Embryonic facial prominence (tissue), 1 donor: ENCODE data around the gene CAMSAP3.
A peak's percentile ranks its signal among the peaks of the same experiment; 100 is the strongest.

ENCODE experiments used
- DNase-seq: peaks from one replicate; pipeline ENCODE4 v3.0.0-alpha.2; 2016; ENCODE audit errors: extremely low spot score

The CAMSAP3 gene, protein sequence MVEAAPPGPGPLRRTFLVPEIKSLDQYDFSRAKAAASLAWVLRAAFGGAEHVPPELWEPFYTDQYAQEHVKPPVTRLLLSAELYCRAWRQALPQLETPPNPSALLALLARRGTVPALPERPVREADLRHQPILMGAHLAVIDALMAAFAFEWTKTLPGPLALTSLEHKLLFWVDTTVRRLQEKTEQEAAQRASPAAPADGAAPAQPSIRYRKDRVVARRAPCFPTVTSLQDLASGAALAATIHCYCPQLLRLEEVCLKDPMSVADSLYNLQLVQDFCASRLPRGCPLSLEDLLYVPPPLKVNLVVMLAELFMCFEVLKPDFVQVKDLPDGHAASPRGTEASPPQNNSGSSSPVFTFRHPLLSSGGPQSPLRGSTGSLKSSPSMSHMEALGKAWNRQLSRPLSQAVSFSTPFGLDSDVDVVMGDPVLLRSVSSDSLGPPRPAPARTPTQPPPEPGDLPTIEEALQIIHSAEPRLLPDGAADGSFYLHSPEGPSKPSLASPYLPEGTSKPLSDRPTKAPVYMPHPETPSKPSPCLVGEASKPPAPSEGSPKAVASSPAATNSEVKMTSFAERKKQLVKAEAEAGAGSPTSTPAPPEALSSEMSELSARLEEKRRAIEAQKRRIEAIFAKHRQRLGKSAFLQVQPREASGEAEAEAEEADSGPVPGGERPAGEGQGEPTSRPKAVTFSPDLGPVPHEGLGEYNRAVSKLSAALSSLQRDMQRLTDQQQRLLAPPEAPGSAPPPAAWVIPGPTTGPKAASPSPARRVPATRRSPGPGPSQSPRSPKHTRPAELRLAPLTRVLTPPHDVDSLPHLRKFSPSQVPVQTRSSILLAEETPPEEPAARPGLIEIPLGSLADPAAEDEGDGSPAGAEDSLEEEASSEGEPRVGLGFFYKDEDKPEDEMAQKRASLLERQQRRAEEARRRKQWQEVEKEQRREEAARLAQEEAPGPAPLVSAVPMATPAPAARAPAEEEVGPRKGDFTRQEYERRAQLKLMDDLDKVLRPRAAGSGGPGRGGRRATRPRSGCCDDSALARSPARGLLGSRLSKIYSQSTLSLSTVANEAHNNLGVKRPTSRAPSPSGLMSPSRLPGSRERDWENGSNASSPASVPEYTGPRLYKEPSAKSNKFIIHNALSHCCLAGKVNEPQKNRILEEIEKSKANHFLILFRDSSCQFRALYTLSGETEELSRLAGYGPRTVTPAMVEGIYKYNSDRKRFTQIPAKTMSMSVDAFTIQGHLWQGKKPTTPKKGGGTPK

DNA sequence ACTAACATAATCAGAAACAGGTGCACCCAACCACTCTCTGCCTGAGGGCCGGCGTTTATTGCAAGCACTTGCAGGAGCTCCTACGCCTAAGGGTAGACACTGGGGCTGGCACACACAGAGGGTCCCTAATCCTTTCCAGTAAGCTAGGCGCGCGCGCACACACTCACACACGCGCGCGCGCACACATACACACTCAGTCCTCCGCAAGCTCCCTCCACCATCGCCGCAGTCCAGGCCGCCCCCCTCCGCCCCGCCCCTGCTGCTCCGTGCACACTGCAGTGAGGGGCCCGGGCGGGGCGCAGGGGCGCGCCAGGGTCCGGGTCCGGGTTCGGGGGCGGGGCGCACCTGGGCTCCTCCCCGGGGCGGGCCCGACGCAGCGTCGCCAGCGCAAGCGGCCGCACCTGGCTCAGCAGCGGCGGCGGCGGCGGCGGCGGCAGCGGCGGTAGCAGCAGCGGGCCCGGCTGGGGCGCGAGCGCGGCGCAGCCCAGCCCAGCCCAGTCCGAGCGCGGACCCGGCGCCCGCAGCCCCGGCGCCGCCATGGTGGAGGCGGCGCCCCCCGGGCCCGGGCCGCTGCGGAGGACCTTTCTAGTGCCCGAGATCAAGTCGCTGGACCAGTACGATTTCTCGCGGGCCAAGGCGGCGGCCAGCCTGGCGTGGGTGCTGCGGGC is at the start of gene CAMSAP3:
TSS of gene CAMSAP3 (plus strand) at position 398 of the 668 bp plus-strand sequence. CDS start at position 538, 140 bp downstream.
- DNase-seq, result peak; percentile 30

DNA sequence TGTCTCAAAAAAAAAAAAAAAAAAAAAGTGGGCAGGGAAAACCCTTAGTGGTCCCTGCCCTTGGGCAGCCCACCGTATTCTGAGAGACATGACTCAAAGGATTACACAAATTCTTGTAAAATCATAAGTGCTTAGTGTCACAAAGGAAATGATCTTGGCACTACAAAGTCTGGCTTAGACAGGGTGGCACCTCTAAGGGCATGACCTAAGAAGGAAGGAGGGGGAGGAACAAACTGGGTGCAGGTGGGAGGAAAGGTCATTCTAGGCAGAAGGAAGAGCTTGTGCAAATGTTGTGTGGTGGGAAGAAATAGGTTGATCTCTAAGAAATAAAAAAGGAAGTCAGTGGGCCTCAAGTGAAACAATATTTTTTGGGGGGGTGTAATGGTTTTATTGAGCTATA is 49.8 kb upstream of the CAMSAP3 start:
- DNase-seq, result no peak

DNA sequence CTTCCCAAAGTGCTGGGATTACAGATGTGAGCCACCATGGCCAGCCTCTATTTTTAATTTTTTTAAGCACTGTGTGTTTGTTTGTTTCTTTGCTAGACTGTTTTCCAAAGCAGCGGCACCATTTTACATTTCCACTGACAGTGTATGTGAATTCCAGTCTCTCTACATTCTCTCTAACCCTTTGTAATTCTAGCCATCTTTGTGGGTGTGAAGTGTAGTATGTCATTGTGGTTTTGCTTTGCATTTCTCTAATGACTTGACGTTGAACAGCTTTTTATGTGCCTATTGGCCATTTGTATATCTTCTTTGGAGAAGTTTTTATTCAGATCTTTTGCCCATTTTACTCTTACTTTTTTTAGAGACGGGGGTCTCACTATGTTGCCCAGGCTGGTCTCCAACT is 48.5 kb upstream of the CAMSAP3 start:
- DNase-seq, result no peak

DNA sequence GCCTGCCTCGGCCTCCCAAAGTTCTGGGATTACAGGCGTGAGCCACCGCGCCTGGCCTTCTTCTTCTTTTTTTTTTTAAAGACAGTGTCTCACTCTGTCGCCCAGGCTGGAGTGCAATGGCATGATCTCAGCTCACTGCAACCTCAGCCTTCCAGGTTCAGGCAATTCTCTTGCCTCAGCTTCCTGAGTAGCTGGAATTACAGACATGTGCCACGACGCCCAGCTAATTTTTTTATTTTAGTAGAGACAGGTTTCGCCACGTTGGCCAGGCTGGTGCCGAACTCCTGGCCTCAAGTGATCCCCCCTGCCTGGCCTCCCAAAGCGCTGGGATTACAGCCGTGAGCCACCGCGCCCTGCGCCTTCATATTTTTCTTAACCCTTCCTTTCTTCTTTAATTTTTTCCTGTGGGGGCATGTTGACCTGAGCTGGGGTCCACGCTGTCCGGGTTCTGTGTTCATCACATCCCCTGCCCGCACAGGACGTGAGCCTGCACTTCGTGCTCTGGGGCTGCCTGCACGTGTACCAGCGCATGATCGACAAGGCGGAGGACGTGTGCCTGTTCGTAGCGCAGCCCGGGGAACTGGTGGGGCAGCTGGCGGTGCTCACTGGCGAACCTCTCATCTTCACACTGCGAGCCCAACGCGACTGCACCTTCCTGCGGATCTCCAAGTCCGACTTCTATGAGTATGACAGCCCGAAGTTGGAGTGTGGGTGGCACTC is 46.1 kb upstream of the CAMSAP3 start:
- DNase-seq, result no peak

DNA sequence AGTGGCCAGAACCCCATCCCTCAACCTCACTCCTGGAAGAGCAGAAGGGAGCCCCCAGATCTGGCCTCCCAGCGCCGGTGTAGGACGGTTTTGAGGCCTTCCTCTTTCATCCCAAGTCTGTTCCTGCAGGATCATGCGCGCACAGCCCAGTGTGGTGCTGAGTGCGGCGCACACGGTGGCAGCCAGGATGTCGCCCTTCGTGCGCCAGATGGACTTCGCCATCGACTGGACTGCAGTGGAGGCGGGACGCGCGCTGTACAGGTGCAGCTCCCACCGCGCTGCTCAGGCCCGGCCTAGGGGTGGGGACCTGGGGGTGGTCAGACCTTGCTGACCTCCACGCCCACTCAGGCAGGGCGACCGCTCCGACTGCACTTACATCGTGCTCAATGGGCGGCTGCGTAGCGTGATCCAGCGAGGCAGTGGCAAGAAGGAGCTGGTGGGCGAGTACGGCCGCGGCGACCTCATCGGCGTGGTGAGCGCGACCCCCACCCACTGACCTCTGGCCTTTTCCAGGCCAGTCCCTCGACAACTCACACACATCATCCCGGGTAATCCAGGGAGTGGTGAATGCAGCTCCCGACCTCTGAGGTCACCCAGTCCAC is 45.4 kb upstream of the CAMSAP3 start:
- no peak for DNase-seq

DNA sequence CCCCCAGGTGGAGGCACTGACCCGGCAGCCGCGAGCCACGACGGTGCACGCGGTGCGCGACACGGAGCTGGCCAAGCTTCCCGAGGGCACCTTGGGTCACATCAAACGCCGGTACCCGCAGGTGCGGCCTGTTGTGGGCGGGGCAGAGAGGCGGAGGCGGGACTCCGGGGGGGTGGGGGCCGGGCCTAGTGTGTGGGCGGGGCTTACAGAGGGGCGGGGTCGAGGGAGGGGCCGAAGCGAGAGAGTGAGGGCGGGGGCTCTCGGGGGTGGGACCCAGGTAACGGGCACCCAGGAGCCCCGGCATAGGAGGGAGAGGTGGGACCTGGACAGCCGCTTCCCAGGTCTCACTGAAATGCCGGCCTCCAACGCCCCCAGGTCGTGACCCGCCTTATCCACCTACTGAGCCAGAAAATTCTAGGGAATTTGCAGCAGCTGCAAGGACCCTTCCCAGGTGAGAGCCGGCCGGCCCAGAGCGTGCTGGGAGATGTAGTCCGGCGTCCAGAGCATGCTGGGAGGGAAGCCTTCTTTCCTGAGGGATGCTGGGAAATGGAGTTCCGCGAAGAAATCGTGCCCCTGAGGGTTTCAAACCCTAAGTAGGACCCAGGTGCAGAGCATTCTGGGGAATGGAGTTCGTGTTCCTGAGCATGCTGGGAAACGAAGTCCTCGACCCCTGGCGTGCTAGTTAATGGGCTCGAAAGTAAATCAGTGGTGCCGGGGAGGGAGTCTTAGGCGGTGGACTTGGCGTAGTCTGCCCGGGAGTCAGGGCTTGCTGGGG is 44.5 kb upstream of the CAMSAP3 start:
- peak; percentile 89 for DNase-seq

DNA sequence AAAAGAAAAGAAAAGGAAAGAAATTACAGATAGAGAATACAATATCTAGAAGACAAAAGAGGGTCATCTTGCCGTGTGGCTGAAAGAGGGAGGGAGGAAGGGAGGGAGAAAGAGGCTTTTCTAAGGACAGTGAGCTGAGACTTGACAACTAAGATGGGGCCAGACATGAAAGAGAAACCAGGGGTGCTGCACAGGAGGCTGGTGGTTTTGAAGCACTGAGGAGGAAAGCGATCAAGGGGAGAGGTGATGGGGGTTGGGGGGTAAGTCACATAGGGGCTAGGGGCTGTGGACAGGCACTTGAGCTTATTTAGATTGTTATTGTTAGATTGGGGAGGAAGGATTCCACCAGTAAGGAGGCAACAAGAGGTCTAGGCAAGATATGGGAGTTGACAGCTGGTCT is 42.9 kb upstream of the CAMSAP3 start:
- DNase-seq, result no peak

DNA sequence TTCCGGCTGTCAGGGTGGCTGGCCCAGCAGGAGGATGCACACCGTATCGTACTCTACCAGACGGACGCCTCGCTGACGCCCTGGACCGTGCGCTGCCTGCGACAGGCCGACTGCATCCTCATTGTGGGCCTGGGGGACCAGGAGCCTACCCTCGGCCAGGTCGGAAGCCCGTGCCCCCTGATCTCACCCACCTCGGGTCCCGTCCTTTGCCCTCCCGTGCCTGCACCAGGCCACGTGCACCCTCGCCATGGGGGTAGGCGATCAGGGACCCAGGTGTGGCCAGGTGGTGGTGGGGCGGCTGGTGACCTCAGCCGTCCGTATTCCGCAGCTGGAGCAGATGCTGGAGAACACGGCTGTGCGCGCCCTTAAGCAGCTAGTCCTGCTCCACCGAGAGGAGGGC is 41.1 kb upstream of the CAMSAP3 start:
- no peak for DNase-seq

DNA sequence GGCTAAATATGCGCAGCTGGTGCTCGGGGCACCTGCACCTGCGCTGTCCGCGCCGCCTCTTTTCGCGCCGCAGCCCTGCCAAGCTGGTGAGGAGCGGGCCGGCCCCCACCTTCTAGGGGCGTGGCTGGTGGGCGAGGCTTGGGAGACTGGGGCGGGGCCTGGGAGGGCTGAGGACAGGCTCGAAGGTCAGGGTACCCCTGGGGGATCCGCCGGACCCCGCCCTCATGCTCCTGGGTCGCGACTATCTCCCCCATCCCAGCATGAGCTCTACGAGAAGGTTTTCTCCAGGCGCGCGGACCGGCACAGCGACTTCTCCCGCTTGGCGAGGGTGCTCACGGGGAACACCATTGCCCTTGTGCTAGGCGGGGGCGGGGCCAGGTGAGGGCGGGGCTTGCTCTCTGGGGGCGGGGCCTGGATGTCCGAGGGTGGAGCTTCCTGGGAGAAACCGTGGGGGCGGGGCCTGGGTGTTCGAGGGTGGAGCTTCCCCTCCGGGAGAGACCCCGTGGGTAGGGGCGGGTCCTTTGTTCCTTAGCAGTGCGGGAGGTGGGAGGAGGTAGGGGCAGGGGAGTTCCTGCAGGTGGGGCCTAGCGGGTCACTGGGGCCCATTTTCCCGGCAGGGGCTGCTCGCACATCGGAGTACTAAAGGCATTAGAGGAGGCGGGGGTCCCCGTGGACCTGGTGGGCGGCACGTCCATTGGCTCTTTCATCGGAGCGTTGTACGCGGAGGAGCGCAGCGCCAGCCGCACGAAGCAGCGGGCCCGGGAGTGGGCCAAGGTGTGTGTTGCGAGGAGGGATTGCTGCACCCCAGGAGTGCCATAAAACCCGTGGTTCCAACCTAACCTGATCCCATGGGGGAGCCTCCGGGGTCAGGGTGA is 40.4 kb upstream of the CAMSAP3 start:
- DNase-seq, result no peak

DNA sequence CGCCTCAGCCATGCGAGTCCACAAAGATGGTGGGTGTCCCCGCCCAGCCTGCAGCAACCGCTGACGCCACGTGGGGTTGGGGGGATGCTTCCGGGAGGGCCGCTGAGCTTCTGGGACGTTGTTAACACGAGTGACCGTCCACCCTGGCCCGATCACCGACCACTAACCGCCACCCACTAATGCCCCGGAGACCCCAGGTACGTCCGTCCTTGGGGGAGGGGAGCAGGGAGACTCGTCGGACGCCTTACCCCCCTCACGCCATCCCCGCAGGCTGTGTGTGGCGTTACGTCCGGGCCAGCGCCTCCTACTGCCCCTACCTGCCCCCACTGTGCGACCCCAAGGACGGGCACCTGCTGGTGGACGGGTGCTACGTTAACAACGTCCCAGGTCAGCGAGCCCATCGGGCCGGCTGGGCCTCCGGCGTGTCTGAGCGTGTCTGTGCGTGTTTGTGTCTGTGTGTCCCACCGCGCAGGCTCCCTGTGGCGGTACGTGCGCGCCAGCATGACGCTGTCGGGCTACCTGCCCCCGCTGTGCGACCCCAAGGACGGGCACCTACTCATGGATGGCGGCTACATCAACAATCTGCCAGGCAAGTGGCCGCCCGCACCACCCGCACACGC is 38.9 kb upstream of the CAMSAP3 start:
- DNase-seq, result no peak

DNA sequence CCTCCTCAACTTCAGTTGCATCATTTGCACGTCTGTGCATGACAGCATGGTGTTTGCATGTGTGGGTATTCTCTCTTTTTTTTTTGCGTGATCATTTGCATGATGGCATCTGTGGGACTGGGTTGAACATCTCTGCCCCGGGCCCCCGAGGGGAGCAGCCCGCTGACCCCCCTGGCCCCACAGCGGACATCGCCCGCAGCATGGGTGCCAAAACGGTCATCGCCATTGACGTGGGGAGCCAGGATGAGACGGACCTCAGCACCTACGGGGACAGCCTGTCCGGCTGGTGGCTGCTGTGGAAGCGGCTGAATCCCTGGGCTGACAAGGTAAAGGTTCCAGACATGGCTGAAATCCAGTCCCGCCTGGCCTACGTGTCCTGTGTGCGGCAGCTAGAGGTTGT is 37.0 kb upstream of the CAMSAP3 start:
- no peak for DNase-seq

DNA sequence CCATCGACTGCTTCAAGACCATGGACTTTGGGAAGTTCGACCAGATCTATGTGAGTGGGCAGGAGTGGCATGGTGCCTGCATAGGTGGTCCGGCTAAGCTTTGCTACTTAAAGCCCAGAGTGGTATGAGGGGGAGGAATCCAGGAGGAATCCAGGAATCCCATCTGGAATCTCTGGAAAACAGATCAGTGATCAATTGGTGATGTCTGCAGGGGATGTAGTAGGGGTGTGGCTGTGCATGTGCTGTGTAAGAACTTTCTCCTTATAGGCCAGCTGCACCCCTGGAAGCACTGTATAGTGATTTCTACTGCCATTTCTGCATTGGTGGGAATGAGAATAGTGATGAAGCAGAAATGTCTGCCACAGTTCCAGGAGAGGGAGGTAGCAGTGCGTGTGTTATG is 36.6 kb upstream of the CAMSAP3 start:
- no peak for DNase-seq

DNA sequence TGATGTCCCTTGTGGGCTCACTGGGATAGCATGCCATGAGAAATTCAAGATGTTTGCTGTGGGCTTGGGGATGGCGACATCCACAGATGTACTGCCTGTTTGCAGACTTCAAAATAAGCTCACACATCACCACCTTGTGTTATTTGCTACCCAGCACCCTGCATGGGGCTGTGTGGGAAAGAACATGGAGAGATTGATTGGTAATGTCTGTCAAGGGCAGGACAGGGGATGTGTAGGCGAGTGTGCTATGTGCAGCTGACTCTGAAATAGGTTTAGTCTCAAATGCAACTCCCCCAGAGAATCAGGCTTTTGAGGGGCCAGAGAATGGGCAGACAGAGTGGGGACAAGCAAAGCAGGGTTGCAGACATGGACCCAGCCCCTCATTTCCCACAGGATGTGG is 35.4 kb upstream of the CAMSAP3 start:
- no peak for DNase-seq

DNA sequence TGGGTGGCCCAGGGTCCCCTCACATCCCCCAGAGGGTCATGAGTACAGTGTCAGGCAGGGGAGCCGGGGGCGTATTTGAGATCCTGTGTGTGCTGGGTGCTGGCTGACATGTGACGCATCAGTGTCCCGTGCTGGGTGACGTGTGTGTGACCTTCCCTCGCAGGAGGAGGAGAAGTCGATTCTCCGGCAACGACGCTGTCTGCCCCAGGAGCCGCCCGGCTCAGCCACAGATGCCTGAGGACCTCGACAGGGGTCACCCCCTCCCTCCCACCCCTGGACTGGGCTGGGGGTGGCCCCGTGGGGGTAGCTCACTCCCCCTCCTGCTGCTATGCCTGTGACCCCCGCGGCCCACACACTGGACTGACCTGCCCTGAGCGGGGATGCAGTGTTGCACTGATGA is 34.3 kb upstream of the CAMSAP3 start:
- DNase-seq, result no peak

DNA sequence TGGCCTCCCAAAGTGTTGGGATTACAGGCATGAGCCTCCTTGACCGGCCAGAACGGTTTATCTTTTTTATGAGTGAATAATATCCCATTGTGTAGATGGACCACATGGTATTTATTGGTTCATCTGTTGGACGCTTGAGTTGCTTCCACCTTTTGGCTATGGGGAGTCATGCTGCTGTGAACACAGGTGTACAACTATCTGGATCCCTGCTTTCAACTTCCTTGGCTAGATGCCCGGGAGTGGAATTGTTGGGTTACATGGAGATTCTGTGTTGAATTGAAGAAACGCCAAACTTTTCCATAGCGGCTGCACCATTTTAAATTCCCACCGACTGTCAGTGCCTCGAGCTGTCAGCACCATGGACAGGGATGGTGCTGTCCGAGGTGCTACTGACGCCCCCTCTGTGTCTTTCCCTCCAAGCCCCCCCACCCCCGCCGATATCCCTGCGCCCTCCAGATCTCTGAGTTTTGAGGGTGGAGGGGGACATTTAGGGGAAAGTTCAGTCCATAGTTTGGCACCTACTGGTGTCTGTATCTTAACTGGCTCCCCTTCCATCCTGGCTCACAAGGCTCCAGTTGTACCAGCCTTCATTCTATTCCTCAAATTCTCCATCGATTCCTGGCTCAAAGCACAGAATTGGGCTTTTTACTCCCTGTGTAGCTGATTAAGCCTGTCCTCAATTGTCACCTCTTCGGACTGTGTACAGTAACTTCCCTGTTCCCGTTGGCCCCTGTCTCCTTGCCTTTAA is 32.8 kb upstream of the CAMSAP3 start:
- no peak for DNase-seq

DNA sequence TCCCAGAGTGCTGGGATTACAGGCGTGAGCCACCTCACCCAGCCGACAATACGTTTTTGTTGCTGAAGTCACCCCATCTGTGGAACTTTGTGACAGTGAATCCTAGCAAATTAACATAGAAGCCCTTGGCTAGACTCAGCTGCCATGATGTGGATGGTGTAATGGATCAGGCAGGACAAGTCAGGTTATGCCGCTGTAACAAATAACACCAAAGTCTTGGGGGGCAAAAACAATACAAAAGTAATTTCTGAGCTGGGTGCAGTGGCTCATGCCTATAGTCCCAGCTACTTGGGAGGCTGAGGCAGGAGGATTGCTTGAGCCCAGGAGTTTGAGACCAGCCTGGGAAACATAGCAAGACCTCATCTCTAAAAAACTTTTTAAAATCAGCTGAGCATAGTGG is 30.8 kb upstream of the CAMSAP3 start:
- no peak for DNase-seq

DNA sequence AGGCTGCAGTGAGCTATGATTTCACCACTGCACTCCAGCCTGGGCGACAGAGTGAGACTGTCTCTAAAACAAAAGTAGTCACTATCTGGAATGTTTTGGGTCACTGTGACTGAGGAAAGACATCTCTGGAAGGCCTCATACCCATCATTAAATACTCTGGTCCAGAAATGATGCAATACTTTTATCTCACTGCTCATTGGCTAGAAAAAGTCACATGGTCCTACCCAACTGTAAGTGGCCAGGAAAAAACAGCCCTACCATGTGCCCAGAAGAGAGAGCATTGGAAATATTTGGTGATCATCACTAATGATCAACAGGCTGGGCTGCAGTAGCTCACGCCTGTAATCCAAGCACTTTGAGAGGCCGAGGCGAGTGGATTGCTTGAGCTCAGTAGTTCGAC is 30.3 kb upstream of the CAMSAP3 start:
- no peak for DNase-seq

DNA sequence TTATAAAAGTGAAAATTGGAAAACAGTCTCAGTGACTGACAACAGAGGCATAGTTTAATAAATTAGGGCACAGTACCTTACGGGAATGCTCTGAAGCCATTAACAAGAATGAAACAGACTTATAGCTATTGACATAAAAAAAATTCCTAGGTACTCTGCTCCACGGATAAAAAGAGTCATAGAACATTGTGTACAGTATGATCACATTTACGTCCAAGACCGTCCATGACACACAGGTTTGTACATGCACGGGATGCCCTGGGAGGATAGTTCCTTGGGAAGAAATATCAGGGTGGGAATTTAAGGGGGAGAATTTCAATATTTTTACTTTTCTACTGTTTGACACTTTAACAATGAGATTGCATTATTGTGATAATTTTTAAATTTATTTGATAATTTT is 24.9 kb upstream of the CAMSAP3 start:
- no peak for DNase-seq
